Choroid plexus epithelial cell (primary cell): Measurements from ENCODE around the gene GATA5.

Experiments
- DNase-seq: peaks from one replicate; pipeline ENCODE4 v3.0.0-alpha.2; 2010; ENCODE audit warnings: low read depth
- H3K4me3 ChIP-seq: 2 replicates; pipeline ENCODE4 v1.5.1; 2011; ENCODE audit warnings: low read depth, mild to moderate bottlenecking, control low read depth, low read length, moderate library complexity
- TF ChIP-seq, protein P1 (sequence below): conservative IDR thresholded peaks from 2 replicates; pipeline ENCODE4 v1.5.1; 2011; ENCODE audit warnings: low read depth, mild to moderate bottlenecking, control low read depth, inconsistent platforms, low read length, moderate library complexity

GATA5 gene

DNA sequence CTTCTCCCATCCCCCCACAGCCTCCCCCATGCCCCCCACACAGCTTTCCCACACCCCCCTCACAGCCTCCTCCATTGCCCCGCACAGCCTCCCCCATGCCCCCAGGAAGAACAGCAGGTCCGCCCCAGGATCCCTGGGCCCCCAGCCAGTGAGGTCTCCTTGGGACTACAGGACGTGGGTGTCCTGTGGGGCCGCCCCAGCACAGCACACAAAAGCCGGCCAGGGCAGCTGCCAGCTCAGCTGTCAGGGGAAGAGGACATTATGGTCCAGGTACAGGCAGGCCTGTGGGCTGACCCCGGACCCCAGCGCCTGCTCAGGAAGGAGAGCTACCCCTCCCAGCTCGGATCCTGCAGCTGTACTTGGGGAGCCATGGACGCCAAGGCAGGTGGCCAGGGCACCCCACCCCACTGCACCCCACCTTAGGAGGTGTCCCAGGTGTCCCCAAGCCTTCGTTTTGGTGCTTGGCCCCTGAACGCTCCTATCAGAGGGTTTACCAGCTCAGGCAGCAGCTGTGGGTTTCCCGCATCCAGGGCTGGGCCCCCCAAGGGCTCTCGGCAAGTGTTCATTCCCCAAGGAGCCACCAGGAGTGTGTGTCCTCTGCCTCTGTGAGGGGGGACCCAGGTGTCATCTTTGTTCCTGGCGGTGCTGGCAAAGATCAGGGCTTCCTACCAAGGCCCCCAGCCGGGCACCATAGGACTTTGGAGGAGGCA, 42.3 kb upstream of the GATA5 start:
- TF ChIP-seq, protein P1, sequence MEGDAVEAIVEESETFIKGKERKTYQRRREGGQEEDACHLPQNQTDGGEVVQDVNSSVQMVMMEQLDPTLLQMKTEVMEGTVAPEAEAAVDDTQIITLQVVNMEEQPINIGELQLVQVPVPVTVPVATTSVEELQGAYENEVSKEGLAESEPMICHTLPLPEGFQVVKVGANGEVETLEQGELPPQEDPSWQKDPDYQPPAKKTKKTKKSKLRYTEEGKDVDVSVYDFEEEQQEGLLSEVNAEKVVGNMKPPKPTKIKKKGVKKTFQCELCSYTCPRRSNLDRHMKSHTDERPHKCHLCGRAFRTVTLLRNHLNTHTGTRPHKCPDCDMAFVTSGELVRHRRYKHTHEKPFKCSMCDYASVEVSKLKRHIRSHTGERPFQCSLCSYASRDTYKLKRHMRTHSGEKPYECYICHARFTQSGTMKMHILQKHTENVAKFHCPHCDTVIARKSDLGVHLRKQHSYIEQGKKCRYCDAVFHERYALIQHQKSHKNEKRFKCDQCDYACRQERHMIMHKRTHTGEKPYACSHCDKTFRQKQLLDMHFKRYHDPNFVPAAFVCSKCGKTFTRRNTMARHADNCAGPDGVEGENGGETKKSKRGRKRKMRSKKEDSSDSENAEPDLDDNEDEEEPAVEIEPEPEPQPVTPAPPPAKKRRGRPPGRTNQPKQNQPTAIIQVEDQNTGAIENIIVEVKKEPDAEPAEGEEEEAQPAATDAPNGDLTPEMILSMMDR = no peak
- H3K4me3 ChIP-seq = no peak overlapping the region
- DNase-seq = no peak

DNA sequence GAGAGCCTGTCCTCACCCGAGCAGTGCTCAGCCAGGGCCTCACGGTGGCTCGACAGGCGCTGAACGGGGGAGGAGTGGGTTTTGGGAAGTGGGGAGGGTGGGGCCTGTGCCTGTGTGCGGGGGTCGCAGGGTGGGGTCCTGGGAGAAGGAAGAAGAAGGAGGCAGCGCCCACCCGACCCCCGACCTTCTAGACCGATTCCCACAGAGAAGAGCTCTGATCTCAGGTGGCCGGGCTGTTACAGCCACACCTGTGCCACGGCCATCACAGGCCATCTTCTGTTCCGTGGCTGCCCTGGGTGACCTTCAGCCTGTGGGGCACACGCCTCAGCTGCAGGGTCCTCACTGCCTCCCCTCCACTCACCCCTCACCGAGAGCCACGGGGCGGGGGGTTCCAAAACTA, 41.4 kb upstream of the GATA5 start:
- TF ChIP-seq, protein P1 = no peak
- no peak overlapping the region for H3K4me3 ChIP-seq
- DNase-seq = no peak

DNA sequence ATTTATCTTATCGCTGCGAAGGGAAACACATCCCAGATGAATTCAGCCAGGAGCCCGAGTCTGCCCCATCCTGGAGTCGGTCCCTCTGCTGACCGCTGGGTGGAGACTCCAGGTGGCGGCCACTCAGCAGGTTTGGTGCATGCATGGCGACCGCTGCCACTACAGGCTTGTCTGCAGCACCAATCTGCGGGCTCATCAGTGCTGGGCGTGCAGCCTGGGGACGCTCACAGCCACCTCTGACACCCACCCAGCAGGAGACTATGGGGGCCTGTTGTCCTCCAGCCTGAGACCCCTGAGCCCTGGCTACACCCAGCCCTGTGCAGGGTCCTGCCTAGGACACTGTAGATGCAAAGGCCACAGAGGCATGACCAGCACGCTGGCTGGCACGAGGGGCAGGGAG, 40.5 kb upstream of the GATA5 start:
- TF ChIP-seq, protein P1 = no peak
- no peak for DNase-seq

DNA sequence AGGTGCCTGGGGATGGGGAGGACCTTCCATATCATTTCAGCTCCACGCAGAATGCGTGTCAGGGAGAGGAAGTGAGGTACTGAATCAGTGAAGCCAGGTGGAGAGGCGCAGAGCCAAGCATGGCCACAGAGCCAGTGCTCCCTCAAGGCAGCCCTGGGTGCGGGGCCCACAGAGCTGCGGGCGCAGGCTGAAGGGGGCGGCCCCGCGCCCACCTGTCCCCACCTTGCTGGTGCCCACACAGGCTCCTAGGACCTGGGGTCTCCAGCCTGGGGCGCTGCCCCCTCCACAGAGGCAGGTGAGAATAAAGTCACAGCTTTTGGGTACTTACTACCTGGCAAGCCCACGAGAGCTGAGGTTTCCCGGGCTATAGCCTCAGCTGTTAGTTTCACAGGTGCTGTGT, 40.0 kb upstream of the GATA5 start:
- no peak for DNase-seq
- TF ChIP-seq, protein P1 = no peak
- no peak overlapping the region for H3K4me3 ChIP-seq

More for the DNA sequence above, 40.5 kb upstream of the GATA5 start:
- H3K4me3 ChIP-seq = no peak overlapping the region

DNA sequence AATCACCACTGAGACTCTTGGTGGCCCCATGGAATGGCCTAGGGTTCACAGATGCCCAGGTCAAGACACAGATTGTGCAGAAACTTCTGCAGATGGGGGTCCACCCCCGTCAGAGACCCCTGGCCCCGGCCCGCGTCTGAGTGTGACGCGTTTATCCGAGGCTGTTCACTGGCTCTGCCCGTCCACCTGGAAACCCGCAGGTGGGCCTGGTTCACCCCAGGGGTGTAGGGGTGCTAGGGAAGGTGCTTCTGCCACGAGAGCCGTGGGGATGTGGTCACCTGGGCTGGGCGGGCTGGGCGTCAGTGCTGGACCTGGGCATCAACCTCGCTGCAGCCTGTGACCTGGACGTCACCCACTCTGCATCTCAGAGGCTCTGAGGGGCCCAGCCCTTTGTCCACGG, 39.5 kb upstream of the GATA5 start:
- no peak overlapping the region for H3K4me3 ChIP-seq
- TF ChIP-seq, protein P1 = no peak
- no peak for DNase-seq

DNA sequence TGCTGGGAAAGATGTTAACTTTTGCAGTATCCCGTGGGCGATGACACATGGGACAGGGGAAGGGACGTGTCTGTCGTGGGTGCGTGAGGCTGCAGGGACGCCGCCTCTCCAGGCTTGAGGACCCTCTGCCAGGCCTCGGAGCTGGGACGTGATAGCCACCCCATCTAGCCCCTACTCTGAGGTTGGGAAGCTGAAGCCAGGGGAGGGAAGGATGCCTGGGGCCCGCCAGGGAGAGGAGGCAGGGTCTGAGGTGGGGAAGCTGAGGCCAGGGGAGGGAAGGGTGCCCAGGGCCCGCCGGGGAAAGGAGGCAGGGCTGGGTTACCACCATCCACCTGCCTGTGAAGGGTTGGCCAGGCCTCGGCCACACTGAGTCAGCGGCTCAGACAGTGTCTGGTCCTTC, 38.2 kb upstream of the GATA5 start:
- no peak overlapping the region for H3K4me3 ChIP-seq
- TF ChIP-seq, protein P1 = no peak
- no peak for DNase-seq

DNA sequence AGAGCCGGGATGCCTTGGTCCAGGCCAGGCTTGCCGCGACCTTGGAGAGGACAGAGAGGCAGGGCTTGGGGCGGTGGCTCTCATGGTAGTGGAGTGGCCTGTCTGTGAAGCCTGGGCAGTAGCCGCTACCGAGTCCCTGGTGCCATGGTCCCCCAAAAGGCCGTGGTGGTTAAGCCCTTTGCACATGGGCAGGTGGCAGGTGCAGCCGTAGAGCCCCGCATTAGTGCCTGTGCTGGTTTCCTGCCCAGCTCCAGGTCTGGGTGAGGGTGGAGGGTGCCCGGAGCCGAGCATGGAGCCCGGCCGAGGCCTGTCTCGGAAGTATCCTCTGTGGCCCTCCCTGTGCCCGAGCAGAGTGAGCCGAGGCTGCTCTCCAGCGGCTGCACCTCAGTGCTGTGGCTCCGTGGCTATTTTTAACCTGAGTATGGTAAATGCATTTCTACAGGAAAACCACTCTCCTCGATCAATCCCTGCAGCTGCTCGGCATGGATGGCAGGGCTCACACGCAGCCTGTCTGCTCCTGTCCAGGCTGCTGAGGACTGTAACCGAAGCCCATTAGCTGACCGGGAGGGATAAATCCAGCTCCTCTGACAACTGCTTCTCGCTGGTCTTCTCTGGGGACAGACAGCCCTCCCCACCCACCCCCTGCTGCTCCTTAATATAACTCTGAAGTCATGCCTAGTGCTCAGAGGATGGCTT, 36.3 kb upstream of the GATA5 start:
- no peak for DNase-seq
- TF ChIP-seq, protein P1 = no peak
- no peak overlapping the region for H3K4me3 ChIP-seq
